ENCODE data around the gene SPATA31D1. TPM values are rescaled to one million over a fixed set of nuclear protein-coding genes. Genes with fewer than 3 reads are reported as not detected.

The SPATA31D1 gene
- total RNA-seq, 1 donor from 2014 or later, result not detected

GRCh38 chr9:82010711-82011110 lies 22.1 kb downstream of the SPATA31D1 start:
- no peaks in the 10 kb centered on the region for H3K36me3 ChIP-seq
- DNase-seq, result no peak
- H3K9me3 ChIP-seq (replicated peaks), result peaks cover 20% of the 10 kb centered on the region
- no peaks in the 10 kb centered on the region for H3K4me1 ChIP-seq
- H3K27ac ChIP-seq (replicated peaks), result no peak overlapping the region
- intact Hi-C loops (cut with micrococcal nuclease), result no loop called here
- H3K4me3 ChIP-seq, result no peak overlapping the region
- TF ChIP-seq CTCF (IDR thresholded peaks at IDR 0.05; ENCODE audit: borderline replicate concordance), result no peak
- no peaks in the 10 kb centered on the region for H3K27me3 ChIP-seq (ENCODE audit: low read depth)

DNA sequence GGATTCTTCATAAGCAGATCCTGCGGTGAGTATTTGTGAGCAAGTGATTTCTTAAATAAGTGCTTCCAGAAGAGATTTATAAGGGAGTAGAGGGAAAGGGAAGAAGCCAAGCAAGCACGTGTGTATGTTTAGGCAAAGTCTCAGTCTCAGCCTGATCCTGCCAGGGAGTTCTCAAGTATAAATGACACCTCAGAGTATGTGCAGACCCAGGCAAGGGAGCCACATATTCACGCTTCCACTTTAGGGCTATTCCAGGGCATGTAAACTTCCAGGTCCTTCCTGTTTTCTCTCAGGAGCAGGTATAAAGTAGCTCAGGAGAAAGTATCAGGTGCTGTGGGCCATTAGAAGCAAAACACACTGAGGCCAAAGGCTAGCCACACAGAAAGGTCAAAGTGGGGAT lies 22.6 kb downstream of the SPATA31D1 start:
- Histone ChIP-seq H3K36me3 (no peaks in the 10 kb centered on the region), H3K4me1 (no peaks in the 10 kb centered on the region), H3K4me3 (no peak overlapping the region), H3K27ac (replicated peaks) (no peak overlapping the region), H3K9me3 (replicated peaks) (peaks cover 20% of the 10 kb centered on the region), H3K27me3 (ENCODE audit: low read depth) (no peaks in the 10 kb centered on the region)
- intact Hi-C loops (cut with micrococcal nuclease), result no loop called here
- no peak for TF ChIP-seq CTCF (IDR thresholded peaks at IDR 0.05; ENCODE audit: borderline replicate concordance)
- DNase-seq, result no peak

DNA sequence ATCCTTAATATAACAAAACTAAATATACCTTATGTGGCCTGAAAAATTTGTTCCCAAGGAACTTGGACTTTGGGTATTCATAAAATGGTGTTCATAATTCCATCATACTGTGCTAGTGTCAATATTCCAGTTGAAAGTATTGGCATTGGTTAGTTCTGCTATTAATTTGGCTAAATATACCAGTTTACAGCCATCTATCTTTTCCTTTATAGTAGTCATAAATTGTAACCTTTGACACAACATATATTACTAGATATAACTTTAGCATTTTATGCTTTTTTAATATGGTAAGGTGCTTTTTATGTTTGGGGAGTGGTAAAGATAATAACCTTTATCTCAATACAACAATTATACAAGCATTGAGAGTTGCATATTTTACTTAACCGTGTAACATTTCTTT lies 23.7 kb downstream of the SPATA31D1 start:
- Histone ChIP-seq H3K4me3 (no peak overlapping the region), H3K4me1 (no peaks in the 10 kb centered on the region), H3K27ac (replicated peaks) (no peak overlapping the region), H3K27me3 (ENCODE audit: low read depth) (no peaks in the 10 kb centered on the region), H3K9me3 (replicated peaks) (peaks cover 25% of the 10 kb centered on the region), H3K36me3 (no peaks in the 10 kb centered on the region)
- intact Hi-C loops (cut with micrococcal nuclease), result no loop called here
- TF ChIP-seq CTCF (IDR thresholded peaks at IDR 0.05; ENCODE audit: borderline replicate concordance), result no peak
- DNase-seq, result no peak

- intact Hi-C loops (cut with micrococcal nuclease), result no loop called here
- Histone ChIP-seq H3K4me1 (no peaks in the 10 kb centered on the region), H3K36me3 (no peaks in the 10 kb centered on the region), H3K27ac (replicated peaks) (no peak overlapping the region), H3K9me3 (replicated peaks) (peaks cover 27% of the 10 kb centered on the region), H3K27me3 (ENCODE audit: low read depth) (no peaks in the 10 kb centered on the region), H3K4me3 (no peak overlapping the region)
- no peak for DNase-seq
- TF ChIP-seq CTCF (IDR thresholded peaks at IDR 0.05; ENCODE audit: borderline replicate concordance), result no peak
Measured at GRCh38 chr9:82020331-82020730, 31.8 kb downstream of the SPATA31D1 start.

GRCh38 chr9:82021198-82021597 lies 32.6 kb downstream of the SPATA31D1 start:
- H3K36me3 ChIP-seq, result no peaks in the 10 kb centered on the region
- no peak for TF ChIP-seq CTCF (IDR thresholded peaks at IDR 0.05; ENCODE audit: borderline replicate concordance)
- H3K9me3 ChIP-seq (replicated peaks), result peaks cover 24% of the 10 kb centered on the region
- no peak overlapping the region for H3K27ac ChIP-seq (replicated peaks)
- H3K4me1 ChIP-seq, result no peaks in the 10 kb centered on the region
- intact Hi-C loops (cut with micrococcal nuclease), result no loop called here
- no peak for DNase-seq
- no peak overlapping the region for H3K4me3 ChIP-seq
- no peaks in the 10 kb centered on the region for H3K27me3 ChIP-seq (ENCODE audit: low read depth)

- no peak overlapping the region for H3K27ac ChIP-seq (replicated peaks)
- no peak overlapping the region for H3K4me3 ChIP-seq
- H3K4me1 ChIP-seq, result no peaks in the 10 kb centered on the region
- no peaks in the 10 kb centered on the region for H3K27me3 ChIP-seq (ENCODE audit: low read depth)
- no peak for TF ChIP-seq CTCF (IDR thresholded peaks at IDR 0.05; ENCODE audit: borderline replicate concordance)
- no peaks in the 10 kb centered on the region for H3K36me3 ChIP-seq
- peaks cover 19% of the 10 kb centered on the region for H3K9me3 ChIP-seq (replicated peaks)
- DNase-seq, result no peak
- intact Hi-C loops (cut with micrococcal nuclease), result no loop called here
Measured at GRCh38 chr9:82022121-82022520, 33.5 kb downstream of the SPATA31D1 start.
